Transverse colon (tissue), 4 donors: Measurements from ENCODE around the gene AVPR1B. TPM values are rescaled to one million over a fixed set of nuclear protein-coding genes. Genes with fewer than 3 reads are reported as not detected.

Experiments used
- DNase-seq: peaks from one replicate; pipeline ENCODE4 v3.0.0-alpha.2; 2019
- H3K27ac ChIP-seq, 4 donors: fragments of 200-600 bp; sonication (generic); 2 replicates each; pipeline ENCODE4 v1.5.1; 2016 to 2018; ENCODE audit warnings: inconsistent platforms in 4 of 4
- H3K27me3 ChIP-seq: fragments of 200-600 bp; sonication (generic); 2 replicates; pipeline ENCODE4 v1.5.1; 2017; ENCODE audit warnings: inconsistent platforms
- H3K36me3 ChIP-seq, 4 donors: fragments of 200-600 bp; sonication (generic); 2 replicates each; pipeline ENCODE4 v1.5.1; 2017 to 2019; ENCODE audit warnings: inconsistent platforms in 4 of 4
- H3K4me1 ChIP-seq, 4 donors: fragments of 200-600 bp; sonication (generic); 2 replicates each; pipeline ENCODE4 v1.5.1; 2017 to 2020; ENCODE audit warnings: inconsistent platforms in 4 of 4
- H3K4me3 ChIP-seq, 4 donors: fragments of 200-600 bp; sonication (generic); 1 replicate in 1 of 4; 2 replicates in 3 of 4; pipeline versions ENCODE4 v1.5.1 to v1.6.1; 2017 to 2019; ENCODE audit warnings: inconsistent platforms in 4 of 4
- H3K9me3 ChIP-seq, 2 donors: fragments of 200-600 bp; sonication (generic); 2 replicates each; pipeline ENCODE4 v1.5.1; 2017 to 2019; ENCODE audit warnings: inconsistent platforms in 2 of 2
- CTCF ChIP-seq, 5 experiments: fragments of 200-600 bp in 3 of 5; fragments of 450-650 bp in 2 of 5; sonication (generic) in 3 of 5; IDR thresholded peaks; 1 replicate in 2 of 5; 2 replicates in 3 of 5; pipeline ENCODE4 v1.5.1; 2016 to 2017; ENCODE audit warnings: antibody characterized with exemption in 5 of 5, inconsistent platforms in 3 of 5, mild to moderate bottlenecking in 2 of 5, moderate library complexity in 1 of 5
- EP300 ChIP-seq: sonication (generic); formaldehyde crosslinking; IDR thresholded peaks from one replicate; pipeline ENCODE4 v1.6.1; 2017; ENCODE audit warnings: antibody characterized with exemption, low read depth
- POLR2A ChIP-seq: fragments of 450-650 bp; IDR thresholded peaks from one replicate; pipeline ENCODE4 v1.6.1; 2016; ENCODE audit warnings: antibody characterized with exemption, mild to moderate bottlenecking, moderate library complexity
- POLR2AphosphoS5 ChIP-seq, 3 donors: sonication (generic); formaldehyde crosslinking; IDR thresholded peaks; one replicate each; pipeline ENCODE4 v1.6.1; 2016; ENCODE audit warnings: antibody characterized with exemption in 3 of 3
- WGBS, 2 donors: methylation state at CpG; one replicate each; pipeline ENCODE4 v1.1.5; 2018; ENCODE audit warnings: low coverage in 1 of 2; 5-methylcytosine and 5-hydroxymethylcytosine counted together
- in situ Hi-C, 4 donors: fragments of 200-750 bp; cut with MboI; loops; one replicate each; pipeline versions ENCODE4 v1.15.0 to v1.15.1; 2017; ENCODE audit warnings: low sequenced_read_pairs in 3 of 4, low pct_ligation_motif_present in 1 of 4, low pct_unique_long_range_greater_than_20kb in 1 of 4
- intact Hi-C: fragments of 100-400 bp; cut with DNase I; formaldehyde crosslinking; loops from one replicate; pipeline ENCODE4 v1.15.1; 2023; ENCODE audit warnings: low total_unique reads
- total RNA-seq, 4 donors: library from RNA; depleted of rRNA; stranded (reverse); fragments of >200 nt; gene quantifications; one replicate each; pipeline ENCODE4 v1.1.0, GENCODE V29; 2016

Gene AVPR1B
- total RNA-seq, 4 donors from 2014 or later = 0.96 to 14.1 (median 1.6) TPM; not detected in 1

GRCh38 chr1:206070627-206071304 lies 46.4 kb downstream of the AVPR1B start:
- DNase-seq = no peak
- Histone ChIP-seq H3K9me3 (no peaks in the 10 kb centered on the region), H3K27me3 (peaks cover 7% of the 10 kb centered on the region), H3K27ac (no peak overlapping the region), H3K36me3 (no peaks in the 10 kb centered on the region), H3K4me3 (no peak overlapping the region), H3K4me1 (no peaks in the 10 kb centered on the region)
- 90 to 91% methylated on average over 6 to 9 of the region's 9 CpGs for WGBS, 2 donors
- intact Hi-C loops = no loop called here
- no peak for TF ChIP-seq EP300
- TF ChIP-seq POLR2A = no peak
- no peak for TF ChIP-seq CTCF (IDR thresholded peaks at IDR 0.05)
- TF ChIP-seq POLR2AphosphoS5 (IDR thresholded peaks at IDR 0.05) = no peak
- in situ Hi-C loops = no loop called here

GRCh38 chr1:206068314-206068713 lies 48.9 kb downstream of the AVPR1B start:
- H3K36me3 ChIP-seq = no peaks in the 10 kb centered on the region
- TF ChIP-seq POLR2A (no peak), CTCF (IDR thresholded peaks at IDR 0.05) (no peak), EP300 (no peak), POLR2AphosphoS5 (IDR thresholded peaks at IDR 0.05) (no peak)
- DNase-seq = no peak
- no peak overlapping the region for H3K27ac ChIP-seq
- peaks cover 7% of the 10 kb centered on the region for H3K27me3 ChIP-seq
- H3K4me3 ChIP-seq = no peak overlapping the region
- intact Hi-C loops (no loop called here), in situ Hi-C loops (no loop called here)
- H3K9me3 ChIP-seq = no peaks in the 10 kb centered on the region
- WGBS, 2 donors = 52 to 60% methylated on average over 1 of the region's 1 CpG
- H3K4me1 ChIP-seq = no peaks in the 10 kb centered on the region

- TF ChIP-seq POLR2AphosphoS5 (IDR thresholded peaks at IDR 0.05) (no peak), EP300 (no peak), CTCF (IDR thresholded peaks at IDR 0.05) (no peak), POLR2A (no peak)
- in situ Hi-C loops = no loop called here
- H3K27ac ChIP-seq = no peak overlapping the region
- H3K27me3 ChIP-seq = peaks cover 7% of the 10 kb centered on the region
- H3K36me3 ChIP-seq = no peaks in the 10 kb centered on the region
- DNase-seq = no peak
- H3K4me3 ChIP-seq = no peak overlapping the region
- 63 to 71% methylated on average over 7 to 8 of the region's 8 CpGs for WGBS, 2 donors
- H3K9me3 ChIP-seq = no peaks in the 10 kb centered on the region
- H3K4me1 ChIP-seq = no peaks in the 10 kb centered on the region
- intact Hi-C loops = no loop called here
Measured at GRCh38 chr1:206067486-206068227, 49.5 kb downstream of the AVPR1B start.

- WGBS, 2 donors = 64 to 66% methylated on average over 3 to 5 of the region's 6 CpGs
- intact Hi-C loops (no loop called here), in situ Hi-C loops (no loop called here)
- Histone ChIP-seq H3K4me3 (no peak overlapping the region), H3K36me3 (no peaks in the 10 kb centered on the region), H3K9me3 (no peaks in the 10 kb centered on the region), H3K27me3 (peaks cover 7% of the 10 kb centered on the region), H3K27ac (no peak overlapping the region), H3K4me1 (no peaks in the 10 kb centered on the region)
- no peak for DNase-seq
- no peak for TF ChIP-seq EP300
- TF ChIP-seq POLR2AphosphoS5 (IDR thresholded peaks at IDR 0.05) = no peak
- no peak for TF ChIP-seq POLR2A
- TF ChIP-seq CTCF (IDR thresholded peaks at IDR 0.05) = no peak
Measured at GRCh38 chr1:206066479-206067171, 50.6 kb downstream of the AVPR1B start.
